Posterior vena cava (tissue), 2 donors: ENCODE results near the gene MED25. TPM values are rescaled to one million over a fixed set of nuclear protein-coding genes. Genes with fewer than 3 reads are reported as not detected.
A peak's percentile ranks its signal among the peaks of the same experiment; 100 is the strongest.

ENCODE experiments used
- DNase-seq: peaks from one replicate; pipeline ENCODE4 v3.0.0-alpha.2; 2020; ENCODE audit warnings: low spot score
- intact Hi-C, 2 donors: fragments of 100-400 bp; cut with DNase I; formaldehyde crosslinking; loops; one replicate each; pipeline versions ENCODE4 v1.14.1 to v1.14.2; 2022 to 2023
- total RNA-seq, 2 donors: library from RNA; stranded (reverse); fragmentation: NEBNext Ultra II Directional; extraction: Animal tissue kit (Norgen Biotek cat#: 25700); gene quantifications; one replicate each; pipeline ENCODE4 v1.2.1, GENCODE V29; 2021
- donor health status: DM: yes; HTN: yes; CAD: no.
- donor health status: DM: yes; HTN: yes; CAD: no.

MED25 gene
- total RNA-seq, 2 donors from 2014 or later = 25.6 to 25.9 TPM

GRCh38 chr19:49836176-49837008, 18.3 kb downstream of the MED25 start:
- no peak for DNase-seq
- intact Hi-C loops = no loop called here

- intact Hi-C loops = no loop called here
Observed at GRCh38 chr19:49837009-49837310, 18.9 kb downstream of the MED25 start.

GRCh38 chr19:49837425-49837824, 19.3 kb downstream of the MED25 start:
- DNase-seq = no peak
- intact Hi-C loops = no loop called here

More at GRCh38 chr19:49837009-49837310, 18.9 kb downstream of the MED25 start:
- no peak for DNase-seq

GRCh38 chr19:49838885-49839588, 20.9 kb downstream of the MED25 start:
- no peak for DNase-seq
- intact Hi-C loops = no loop called here

GRCh38 chr19:49839713-49840112, 21.6 kb downstream of the MED25 start:
- intact Hi-C loops = no loop called here
- no peak for DNase-seq

GRCh38 chr19:49840321-49840720, 22.2 kb downstream of the MED25 start:
- intact Hi-C loops = no loop called here
- no peak for DNase-seq

GRCh38 chr19:49840736-49841249, 22.7 kb downstream of the MED25 start:
- intact Hi-C loops = no loop called here
- DNase-seq = no peak

GRCh38 chr19:49843265-49843664, 25.2 kb downstream of the MED25 start:
- intact Hi-C loops = no loop called here
- DNase-seq = no peak

GRCh38 chr19:49844138-49845095, 26.3 kb downstream of the MED25 start:
- DNase-seq = no peak
- intact Hi-C loops = no loop called here

- intact Hi-C loops = no loop called here
- DNase-seq = no peak
Observed at GRCh38 chr19:49845414-49845813, 27.3 kb downstream of the MED25 start.

GRCh38 chr19:49846408-49846807, 28.3 kb downstream of the MED25 start:
- intact Hi-C loops = no loop called here
- no peak for DNase-seq

- no peak for DNase-seq
- intact Hi-C loops = loop anchor here in 1 of 2 donors (1.0 kb wide), 1 partner anchor 22 kb away; no protein-coding TSS in a partner anchor
Observed at GRCh38 chr19:49847731-49848696, 29.9 kb downstream of the MED25 start.

- intact Hi-C loops = loop anchor here in 1 of 2 donors (1.0 kb wide), 1 partner anchor 21 kb away; no protein-coding TSS in a partner anchor
- no peak for DNase-seq
Observed at GRCh38 chr19:49848938-49849337, 30.8 kb downstream of the MED25 start.

GRCh38 chr19:49849433-49850220, 31.5 kb downstream of the MED25 start:
- DNase-seq = no peak
- intact Hi-C loops = no loop called here

- no peak for DNase-seq
- intact Hi-C loops = no loop called here
Observed at GRCh38 chr19:49850221-49850486, 32.1 kb downstream of the MED25 start.

- intact Hi-C loops = no loop called here
- DNase-seq = peak; percentile 98
Observed at GRCh38 chr19:49850487-49851342, 32.6 kb downstream of the MED25 start, which contains the start of gene PTOV1. PTOV1 (plus strand) TSS chr19:49851159.
